HepG2 (cell line): ENCODE measurements around the gene IRF6.

Experiments
- CREM ChIP-seq, 2 experiments: sonication (generic) in 1 of 2; formaldehyde crosslinking in 1 of 2; IDR thresholded peaks; 2 replicates each; pipeline versions ENCODE4 v1.4.0 to v1.6.1; 2016 to 2020; ENCODE audit warnings: antibody characterized with exemption in 1 of 2, mild to moderate bottlenecking in 1 of 2, missing genetic modification reagents in 1 of 2
- FOXM1 ChIP-seq: sonication (generic); formaldehyde crosslinking; IDR thresholded peaks from 2 replicates; pipeline ENCODE4 v1.5.0; 2020; ENCODE audit warnings: missing genetic modification reagents
- JUNB ChIP-seq: sonication (generic); formaldehyde crosslinking; IDR thresholded peaks from 2 replicates; pipeline ENCODE4 v1.8.0; 2022; ENCODE audit warnings: missing genetic modification reagents, mild to moderate bottlenecking, borderline replicate concordance
- NFIC ChIP-seq: IDR thresholded peaks from 2 replicates; pipeline ENCODE4 v1.6.1; 2012; ENCODE audit warnings: mild to moderate bottlenecking, low read length, inconsistent platforms
- ZNF780A ChIP-seq: sonication (generic); formaldehyde crosslinking; IDR thresholded peaks from 2 replicates; pipeline ENCODE4 v1.8.0; 2022; ENCODE audit warnings: mild to moderate bottlenecking, missing genetic modification reagents, moderate library complexity
- TF ChIP-seq, protein P1 (sequence below): sonication (generic); formaldehyde crosslinking; IDR thresholded peaks from 2 replicates; pipeline ENCODE4 v1.5.0; 2020; ENCODE audit warnings: mild to moderate bottlenecking, missing genetic modification reagents, moderate library complexity
- TF ChIP-seq, protein P2 (sequence below): sonication (generic); formaldehyde crosslinking; IDR thresholded peaks from 2 replicates; pipeline ENCODE4 v1.4.0; 2020; ENCODE audit warnings: missing genetic modification reagents, mild to moderate bottlenecking, borderline replicate concordance

DNA sequence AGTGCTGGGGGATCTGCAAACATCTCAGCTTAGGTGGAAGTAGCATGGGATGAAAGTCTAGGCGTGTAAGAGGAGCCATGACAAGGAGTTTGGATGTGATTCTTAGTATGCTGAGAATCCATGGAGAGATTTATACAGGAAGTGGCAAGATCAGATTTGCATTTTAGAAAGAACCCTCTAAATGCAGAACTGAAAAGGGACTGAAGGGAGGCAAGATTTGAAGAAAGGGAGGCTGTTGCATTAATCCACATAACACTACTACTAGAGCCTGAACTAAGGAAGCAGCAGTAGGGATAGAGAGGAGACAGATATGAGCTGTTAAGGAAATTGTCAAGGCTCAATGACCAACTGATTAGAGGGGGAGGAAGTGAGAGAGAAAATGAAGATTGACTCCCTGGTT lies 31.4 kb downstream of the IRF6 start:
- no peak for TF ChIP-seq NFIC
- TF ChIP-seq, protein P1, sequence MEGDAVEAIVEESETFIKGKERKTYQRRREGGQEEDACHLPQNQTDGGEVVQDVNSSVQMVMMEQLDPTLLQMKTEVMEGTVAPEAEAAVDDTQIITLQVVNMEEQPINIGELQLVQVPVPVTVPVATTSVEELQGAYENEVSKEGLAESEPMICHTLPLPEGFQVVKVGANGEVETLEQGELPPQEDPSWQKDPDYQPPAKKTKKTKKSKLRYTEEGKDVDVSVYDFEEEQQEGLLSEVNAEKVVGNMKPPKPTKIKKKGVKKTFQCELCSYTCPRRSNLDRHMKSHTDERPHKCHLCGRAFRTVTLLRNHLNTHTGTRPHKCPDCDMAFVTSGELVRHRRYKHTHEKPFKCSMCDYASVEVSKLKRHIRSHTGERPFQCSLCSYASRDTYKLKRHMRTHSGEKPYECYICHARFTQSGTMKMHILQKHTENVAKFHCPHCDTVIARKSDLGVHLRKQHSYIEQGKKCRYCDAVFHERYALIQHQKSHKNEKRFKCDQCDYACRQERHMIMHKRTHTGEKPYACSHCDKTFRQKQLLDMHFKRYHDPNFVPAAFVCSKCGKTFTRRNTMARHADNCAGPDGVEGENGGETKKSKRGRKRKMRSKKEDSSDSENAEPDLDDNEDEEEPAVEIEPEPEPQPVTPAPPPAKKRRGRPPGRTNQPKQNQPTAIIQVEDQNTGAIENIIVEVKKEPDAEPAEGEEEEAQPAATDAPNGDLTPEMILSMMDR (CRISPR knock-in tag) = no peak
- no peak for TF ChIP-seq FOXM1
- no peak for TF ChIP-seq JUNB (CRISPR knock-in tag)
- no peak for TF ChIP-seq ZNF780A (CRISPR knock-in tag)
- TF ChIP-seq CREM (IDR thresholded peaks at IDR 0.05) = no peak
- TF ChIP-seq CREM (CRISPR knock-in tag; IDR thresholded peaks at IDR 0.05) = no peak
- TF ChIP-seq, protein P2, sequence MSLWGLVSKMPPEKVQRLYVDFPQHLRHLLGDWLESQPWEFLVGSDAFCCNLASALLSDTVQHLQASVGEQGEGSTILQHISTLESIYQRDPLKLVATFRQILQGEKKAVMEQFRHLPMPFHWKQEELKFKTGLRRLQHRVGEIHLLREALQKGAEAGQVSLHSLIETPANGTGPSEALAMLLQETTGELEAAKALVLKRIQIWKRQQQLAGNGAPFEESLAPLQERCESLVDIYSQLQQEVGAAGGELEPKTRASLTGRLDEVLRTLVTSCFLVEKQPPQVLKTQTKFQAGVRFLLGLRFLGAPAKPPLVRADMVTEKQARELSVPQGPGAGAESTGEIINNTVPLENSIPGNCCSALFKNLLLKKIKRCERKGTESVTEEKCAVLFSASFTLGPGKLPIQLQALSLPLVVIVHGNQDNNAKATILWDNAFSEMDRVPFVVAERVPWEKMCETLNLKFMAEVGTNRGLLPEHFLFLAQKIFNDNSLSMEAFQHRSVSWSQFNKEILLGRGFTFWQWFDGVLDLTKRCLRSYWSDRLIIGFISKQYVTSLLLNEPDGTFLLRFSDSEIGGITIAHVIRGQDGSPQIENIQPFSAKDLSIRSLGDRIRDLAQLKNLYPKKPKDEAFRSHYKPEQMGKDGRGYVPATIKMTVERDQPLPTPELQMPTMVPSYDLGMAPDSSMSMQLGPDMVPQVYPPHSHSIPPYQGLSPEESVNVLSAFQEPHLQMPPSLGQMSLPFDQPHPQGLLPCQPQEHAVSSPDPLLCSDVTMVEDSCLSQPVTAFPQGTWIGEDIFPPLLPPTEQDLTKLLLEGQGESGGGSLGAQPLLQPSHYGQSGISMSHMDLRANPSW (CRISPR knock-in tag) = no peak
